ENCODE data around the gene RBBP8.
"Not testable (repeated sequence)": the region's sequence is repeated elsewhere in the genome, so short reads cannot be mapped to it uniquely, and the experiment has no call there.

The RBBP8 gene

GRCh38 chr18:22933206-22933965 lies at the start of gene RBBP8:
RBBP8 (plus strand) TSS chr18:22933328; CDS start chr18:22936852, 3,524 bp downstream.
- no peak for TF ChIP-seq CTCF (IDR thresholded peaks at IDR 0.05; ENCODE audit: low read depth, low read length)
- peak within 1 kb of the TSS; percentile 70 to 90 for H3K4me3 ChIP-seq (replicated peaks in 1 of 2; ENCODE audit: low read depth in 2 of 2, low read length in 2 of 2)
- DNase-seq (ENCODE audit: low read depth in 2 of 2) = peak; percentile 81 to 83

- H3K4me3 ChIP-seq (replicated peaks in 1 of 2; ENCODE audit: low read depth in 2 of 2, low read length in 2 of 2) = no peak overlapping the region
- no peak for DNase-seq (ENCODE audit: low read depth in 2 of 2)
- no peak for TF ChIP-seq CTCF (IDR thresholded peaks at IDR 0.05; ENCODE audit: low read depth, low read length)
Measured at GRCh38 chr18:22883827-22884226, 49.3 kb upstream of the RBBP8 start.

GRCh38 chr18:22885694-22886093 lies 47.4 kb upstream of the RBBP8 start:
- not testable (repeated sequence) for DNase-seq (ENCODE audit: low read depth in 2 of 2); H3K4me3 ChIP-seq (replicated peaks in 1 of 2; ENCODE audit: low read depth in 2 of 2, low read length in 2 of 2)

GRCh38 chr18:22899421-22899820 lies 33.7 kb upstream of the RBBP8 start:
- DNase-seq (ENCODE audit: low read depth in 2 of 2) = no peak
- H3K4me3 ChIP-seq (replicated peaks in 1 of 2; ENCODE audit: low read depth in 2 of 2, low read length in 2 of 2) = no peak overlapping the region
- TF ChIP-seq CTCF (IDR thresholded peaks at IDR 0.05; ENCODE audit: low read depth, low read length) = no peak

GRCh38 chr18:22900558-22901238 lies 32.4 kb upstream of the RBBP8 start:
- no peak overlapping the region for H3K4me3 ChIP-seq (replicated peaks in 1 of 2; ENCODE audit: low read depth in 2 of 2, low read length in 2 of 2)
- DNase-seq (ENCODE audit: low read depth in 2 of 2) = peak in 1 of 2 donors; percentile 32
- no peak for TF ChIP-seq CTCF (IDR thresholded peaks at IDR 0.05; ENCODE audit: low read depth, low read length)

- DNase-seq (ENCODE audit: low read depth in 2 of 2) = no peak
- no peak overlapping the region for H3K4me3 ChIP-seq (replicated peaks in 1 of 2; ENCODE audit: low read depth in 2 of 2, low read length in 2 of 2)
- no peak for TF ChIP-seq CTCF (IDR thresholded peaks at IDR 0.05; ENCODE audit: low read depth, low read length)
Measured at GRCh38 chr18:22902093-22902492, 31.0 kb upstream of the RBBP8 start.

- not testable (repeated sequence) for DNase-seq (ENCODE audit: low read depth in 2 of 2)
Measured at GRCh38 chr18:22903248-22903647, 29.9 kb upstream of the RBBP8 start.

More at GRCh38 chr18:22903248-22903647, 29.9 kb upstream of the RBBP8 start:
- H3K4me3 ChIP-seq (replicated peaks in 1 of 2; ENCODE audit: low read depth in 2 of 2, low read length in 2 of 2) = not testable (repeated sequence)
